ES-I3 (cell line): ENCODE results near the gene PSAP.

ENCODE experiments used
- H3K36me3 ChIP-seq: 2 replicates; pipeline ENCODE4 v1.6.1; 2013; ENCODE audit warnings: mild to moderate bottlenecking, low read length, control low read depth, moderate library complexity; ENCODE audit not compliant: insufficient read depth
- H3K4me1 ChIP-seq: 2 replicates; pipeline ENCODE4 v1.6.1; 2013; ENCODE audit warnings: mild to moderate bottlenecking, control low read depth, low read length; ENCODE audit not compliant: insufficient read depth
- H3K9ac ChIP-seq: 2 replicates; pipeline ENCODE4 v1.6.1; 2013; ENCODE audit warnings: low read depth, mild to moderate bottlenecking, low read length, moderate library complexity
- H3K9me3 ChIP-seq: 2 replicates; pipeline ENCODE4 v1.6.1; 2013; ENCODE audit warnings: mild to moderate bottlenecking, low read length, moderate library complexity; ENCODE audit not compliant: control insufficient read depth, insufficient read depth

The PSAP gene

DNA sequence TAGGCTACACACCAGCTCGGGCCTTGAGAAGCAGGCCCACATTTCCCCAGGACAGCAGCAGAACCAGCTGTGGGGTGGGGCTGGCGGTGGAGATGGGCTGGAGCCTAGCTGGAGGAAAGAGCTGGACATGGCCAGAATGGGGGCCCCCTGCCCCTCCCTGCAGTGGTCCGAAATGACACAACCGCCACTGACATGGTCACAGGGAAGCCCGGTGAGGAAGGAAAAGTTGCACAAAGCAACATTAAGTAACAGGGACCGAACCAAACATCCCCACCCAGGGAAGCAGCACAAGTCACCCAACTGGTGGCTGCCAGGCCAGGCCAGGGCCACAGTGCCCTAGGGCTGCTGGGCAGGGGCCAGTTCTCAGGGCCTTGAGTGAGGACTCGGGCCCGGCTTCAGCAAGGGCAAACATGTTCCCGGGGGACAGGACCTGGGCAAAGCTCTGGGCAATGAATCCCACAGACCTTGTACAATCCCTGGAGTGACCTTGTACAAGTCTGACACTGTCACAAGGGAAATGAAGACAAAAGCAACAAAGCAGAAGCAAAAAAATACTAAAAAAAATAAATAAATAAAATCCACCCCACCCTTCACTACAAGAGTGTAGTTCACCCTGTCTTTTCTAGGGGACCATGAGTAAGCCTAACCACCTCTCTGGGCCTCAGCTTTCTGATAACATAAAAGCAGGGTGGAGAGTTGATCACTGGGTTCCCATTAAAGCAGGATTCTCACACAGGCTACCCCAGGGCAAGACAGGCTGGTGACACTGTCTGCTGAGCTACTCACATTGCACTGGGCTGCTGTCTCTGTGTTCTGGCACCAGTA, 33.0 kb downstream of the PSAP start:
- Histone ChIP-seq H3K9me3 (no peaks in the 10 kb centered on the region), H3K36me3 (peaks cover 41% of the 10 kb centered on the region), H3K4me1 (no peaks in the 10 kb centered on the region), H3K9ac (no peak overlapping the region)

DNA sequence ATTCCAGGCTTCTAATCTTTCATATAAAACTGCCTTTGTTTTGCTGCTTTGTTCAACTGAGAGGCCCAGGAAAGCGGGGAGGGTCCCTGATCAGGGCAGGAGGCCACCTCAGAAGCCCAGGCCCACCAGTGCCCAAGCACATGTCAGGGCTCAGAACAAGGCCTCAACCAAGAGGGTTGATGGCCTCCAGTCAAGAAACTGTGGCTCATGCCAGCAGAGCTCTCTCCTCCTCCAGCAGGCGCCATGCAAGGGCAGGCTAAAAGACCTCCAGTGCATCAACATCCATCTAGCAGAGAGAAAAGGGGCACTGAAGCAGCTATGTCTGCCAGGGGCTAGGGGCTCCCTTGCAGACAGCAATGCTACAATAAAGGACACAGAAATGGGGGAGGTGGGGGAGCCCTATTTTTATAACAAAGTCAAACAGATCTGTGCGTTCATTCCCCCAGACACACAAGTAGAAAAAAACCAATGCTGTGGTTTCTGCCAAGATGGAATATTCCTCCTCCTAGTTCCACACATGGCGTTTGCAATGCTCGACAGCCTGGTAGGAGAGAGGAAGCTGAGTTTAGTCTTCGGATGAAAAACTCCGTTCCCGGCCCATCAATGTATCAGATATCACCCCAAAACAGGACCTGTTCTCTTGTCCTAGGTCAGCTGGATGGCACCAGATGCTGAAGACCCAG, 34.0 kb downstream of the PSAP start:
- H3K9ac ChIP-seq: no peak overlapping the region
- no peaks in the 10 kb centered on the region for H3K9me3 ChIP-seq
- no peaks in the 10 kb centered on the region for H3K4me1 ChIP-seq
- peaks cover 37% of the 10 kb centered on the region for H3K36me3 ChIP-seq

DNA sequence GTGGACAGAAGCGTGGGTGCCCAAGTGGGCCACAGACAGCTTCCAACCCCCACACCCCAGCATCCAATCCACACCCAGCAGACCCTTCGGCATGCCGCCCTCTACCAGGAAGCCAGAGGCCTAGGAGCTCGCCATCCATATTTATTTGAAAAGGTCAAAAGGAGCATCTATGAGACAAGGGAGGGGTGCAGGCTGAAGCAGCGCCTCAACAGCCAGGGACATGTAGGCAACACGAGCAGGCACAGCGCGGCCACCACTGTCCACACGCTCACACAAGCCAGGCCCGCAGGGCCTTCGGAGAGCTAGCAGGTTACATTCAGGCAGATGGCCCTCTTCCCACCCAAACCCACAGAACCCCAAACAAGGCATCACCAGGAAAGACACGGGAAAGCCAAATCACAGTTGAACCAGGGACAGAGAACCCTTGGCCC, 34.6 kb downstream of the PSAP start:
- Histone ChIP-seq H3K36me3 (peaks cover 33% of the 10 kb centered on the region), H3K4me1 (no peaks in the 10 kb centered on the region), H3K9ac (no peak overlapping the region), H3K9me3 (no peaks in the 10 kb centered on the region)

DNA sequence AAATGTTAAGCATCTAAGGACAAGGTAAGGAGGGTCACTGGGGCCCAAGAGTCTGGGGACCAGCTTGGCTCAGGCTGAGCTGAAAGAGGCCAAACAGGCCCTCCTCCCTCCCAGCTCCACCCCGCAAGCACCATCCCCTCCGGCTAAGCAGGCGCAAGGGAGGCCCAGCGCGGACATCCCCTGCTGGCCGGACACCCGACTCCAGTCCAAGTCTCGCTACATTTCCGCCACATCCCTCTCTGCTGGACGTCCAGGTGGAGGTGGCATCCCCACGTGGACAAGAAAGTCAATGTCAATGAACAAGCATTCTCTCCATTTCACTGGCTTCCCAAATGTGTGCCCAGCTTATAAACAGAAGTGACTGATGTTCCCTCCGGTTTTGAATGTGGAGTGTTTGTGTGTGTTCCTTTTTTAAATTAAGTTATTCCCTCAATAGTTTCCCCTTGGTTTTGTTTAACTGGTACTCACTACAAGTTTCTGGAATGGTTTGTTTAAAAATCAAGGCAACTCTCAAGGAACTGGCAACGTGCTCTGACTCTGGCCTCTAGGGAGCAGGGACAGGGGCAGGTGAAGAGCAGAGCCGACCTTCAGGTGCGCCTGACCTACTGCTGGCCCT, 35.4 kb downstream of the PSAP start:
- peaks cover 25% of the 10 kb centered on the region for H3K36me3 ChIP-seq
- no peaks in the 10 kb centered on the region for H3K4me1 ChIP-seq
- H3K9me3 ChIP-seq: no peaks in the 10 kb centered on the region
- no peak overlapping the region for H3K9ac ChIP-seq

DNA sequence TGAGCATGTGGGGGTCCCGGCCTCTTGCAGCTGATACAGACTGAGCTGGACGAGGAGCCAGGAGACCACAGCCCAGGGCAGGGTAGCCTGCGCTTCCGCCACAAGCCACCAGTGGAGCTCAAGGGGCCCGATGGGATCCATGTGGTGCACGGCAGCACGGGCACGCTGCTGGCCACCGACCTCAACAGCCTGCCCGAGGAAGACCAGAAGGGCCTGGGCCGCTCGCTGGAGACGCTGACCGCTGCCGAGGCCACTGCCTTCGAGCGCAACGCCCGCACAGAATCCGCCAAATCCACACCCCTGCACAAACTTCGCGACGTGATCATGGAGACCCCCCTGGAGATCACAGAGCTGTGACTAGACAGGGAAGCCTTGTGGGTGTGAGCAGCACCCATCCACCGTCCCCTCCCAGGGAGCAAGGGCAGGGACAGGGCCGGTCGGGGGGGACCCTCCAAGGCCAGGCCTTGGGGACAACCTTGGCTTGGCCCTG, 36.1 kb downstream of the PSAP start:
- no peaks in the 10 kb centered on the region for H3K4me1 ChIP-seq
- H3K9ac ChIP-seq: no peak overlapping the region
- no peaks in the 10 kb centered on the region for H3K9me3 ChIP-seq
- peaks cover 20% of the 10 kb centered on the region for H3K36me3 ChIP-seq

DNA sequence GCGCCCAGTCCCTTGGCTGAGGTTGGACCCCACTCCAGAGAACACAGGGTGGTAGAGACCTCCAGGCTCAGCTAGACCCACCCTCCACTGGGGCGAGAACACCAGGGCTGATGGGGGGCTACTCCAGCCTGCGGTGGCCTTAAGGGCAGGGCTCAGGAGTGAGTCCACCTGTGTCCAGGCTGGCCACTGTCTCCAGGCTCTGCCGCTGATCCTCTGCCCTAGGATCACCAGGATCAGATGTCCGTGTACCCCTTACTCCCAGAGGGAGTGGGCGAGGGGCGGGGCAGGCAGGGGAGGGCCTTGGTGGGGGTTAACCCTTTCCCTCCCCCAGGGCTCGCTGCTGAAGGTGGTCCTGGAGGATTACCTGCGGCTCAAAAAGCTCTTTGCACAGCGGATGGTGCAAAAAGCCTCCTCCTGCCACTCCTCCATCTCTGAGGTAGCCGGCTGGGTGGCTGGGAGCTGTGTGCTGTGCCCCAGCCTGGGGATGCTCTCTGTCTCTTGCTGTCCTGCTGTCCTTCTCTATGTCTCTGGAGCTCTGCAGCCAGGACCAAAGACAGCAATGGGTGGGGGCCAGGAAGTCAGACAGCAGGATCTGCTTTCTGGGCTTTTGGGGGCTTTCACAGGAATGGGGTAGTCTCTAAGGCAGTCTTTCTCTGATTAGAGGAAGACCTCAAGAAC, 38.0 kb downstream of the PSAP start:
- peaks cover 12% of the 10 kb centered on the region for H3K36me3 ChIP-seq
- no peak overlapping the region for H3K9ac ChIP-seq
- H3K9me3 ChIP-seq: no peaks in the 10 kb centered on the region
- no peaks in the 10 kb centered on the region for H3K4me1 ChIP-seq

DNA sequence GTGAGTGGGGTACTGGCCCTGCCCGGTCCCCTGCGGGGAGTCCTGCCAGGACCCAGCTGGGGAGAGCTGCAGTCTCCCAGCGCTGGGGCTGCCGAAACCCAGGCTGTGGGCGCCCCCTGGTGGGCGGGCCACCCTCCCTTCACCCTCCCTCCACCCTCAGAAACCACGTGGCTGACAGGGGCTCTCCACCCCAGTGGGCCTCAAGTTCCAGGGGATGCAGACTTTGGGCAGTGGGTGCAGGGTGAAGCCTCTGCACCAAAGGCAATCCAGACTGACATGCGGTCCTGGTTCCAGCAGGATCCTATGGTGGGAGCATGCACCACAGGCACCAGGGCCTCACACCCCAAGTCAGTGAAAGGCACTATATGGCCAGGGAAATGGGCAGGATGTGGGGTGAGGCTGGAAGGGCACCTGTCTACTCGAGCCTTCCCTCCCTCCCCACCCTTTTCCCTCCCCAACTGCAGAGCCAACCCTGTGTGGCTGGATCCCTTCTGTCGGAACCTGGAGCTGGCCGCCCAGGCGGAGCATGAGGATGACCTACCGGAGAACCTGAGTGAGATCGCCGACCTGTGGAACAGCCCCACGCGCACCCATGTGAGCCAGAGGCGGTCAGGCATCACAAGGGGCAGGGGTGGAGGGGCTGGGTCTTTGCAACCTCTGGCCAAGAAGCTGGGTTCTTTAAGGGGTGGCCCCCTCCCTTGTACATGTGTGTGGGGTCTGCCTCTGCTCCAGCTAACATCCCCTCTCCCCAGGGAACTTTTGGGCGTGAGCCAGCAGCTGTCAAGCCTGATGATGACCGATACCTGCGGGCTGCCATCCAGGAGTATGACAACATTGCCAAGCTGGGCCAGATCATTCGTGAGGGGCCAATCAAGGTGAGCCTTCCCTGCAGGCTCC, 38.8 kb downstream of the PSAP start:
- Histone ChIP-seq H3K36me3 (peaks cover 5% of the 10 kb centered on the region; the same call in 1 of the 2 replicates), H3K4me1 (no peaks in the 10 kb centered on the region), H3K9ac (no peak overlapping the region), H3K9me3 (no peaks in the 10 kb centered on the region)

DNA sequence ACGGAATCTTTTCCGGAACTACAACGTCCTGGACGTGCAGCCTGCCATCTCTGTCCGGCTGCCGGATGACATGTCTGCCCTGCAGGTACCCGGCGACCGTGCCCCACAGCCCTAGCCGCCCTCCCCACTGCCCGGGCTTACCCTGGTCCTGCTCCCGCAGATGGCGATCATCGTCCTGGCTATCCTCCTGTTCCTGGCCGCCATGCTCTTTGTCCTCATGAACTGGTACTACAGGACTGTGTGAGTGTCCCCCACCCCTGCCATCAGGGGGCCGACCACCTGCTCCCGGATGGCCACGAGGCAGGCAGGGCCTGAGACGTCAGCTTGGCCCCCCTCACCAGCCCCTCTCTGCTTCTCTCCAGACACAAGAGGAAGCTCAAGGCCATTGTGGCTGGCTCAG, 39.7 kb downstream of the PSAP start:
- H3K9me3 ChIP-seq: no peaks in the 10 kb centered on the region
- H3K36me3 ChIP-seq: peaks cover 4% of the 10 kb centered on the region; the same call in 1 of the 2 replicates
- no peaks in the 10 kb centered on the region for H3K4me1 ChIP-seq
- no peak overlapping the region for H3K9ac ChIP-seq

DNA sequence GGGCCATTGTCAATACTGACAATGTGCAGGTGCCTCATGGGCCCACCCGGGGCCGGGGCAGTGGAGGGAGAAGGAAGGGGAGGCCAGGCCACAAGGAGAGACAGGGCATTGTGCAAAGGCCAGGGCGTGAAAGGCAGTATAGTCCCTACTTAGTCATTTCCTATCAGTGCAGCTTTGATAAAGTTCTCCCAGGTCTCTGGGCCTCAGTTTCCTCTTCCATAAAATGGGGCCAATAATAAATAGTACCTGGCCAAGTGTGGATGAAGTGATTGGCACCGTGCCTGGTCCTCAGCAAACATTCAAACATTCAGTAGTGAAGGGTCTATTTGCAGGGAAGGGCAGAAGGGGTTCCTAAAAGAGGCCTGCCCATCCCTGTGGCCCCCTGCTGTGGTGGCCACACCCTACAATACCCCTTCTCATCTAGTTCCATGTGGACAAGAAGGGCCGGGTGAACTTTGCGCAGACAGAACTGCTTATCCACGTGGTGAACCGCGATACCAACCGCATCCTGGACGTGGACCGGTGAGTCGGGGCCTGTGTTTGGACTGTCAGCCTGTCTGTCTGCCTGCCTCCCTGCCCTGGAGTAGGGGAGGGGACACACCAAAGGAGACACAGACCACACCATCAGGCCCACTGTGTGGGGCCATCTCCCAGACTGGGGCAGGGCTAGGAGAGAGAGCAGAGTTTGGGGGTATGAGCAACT, 40.9 kb downstream of the PSAP start:
- no peaks in the 10 kb centered on the region; the same call in 1 of the 2 replicates for H3K36me3 ChIP-seq
- no peaks in the 10 kb centered on the region for H3K9me3 ChIP-seq
- no peak overlapping the region for H3K9ac ChIP-seq
- no peaks in the 10 kb centered on the region; the same call in 1 of the 2 replicates for H3K4me1 ChIP-seq

DNA sequence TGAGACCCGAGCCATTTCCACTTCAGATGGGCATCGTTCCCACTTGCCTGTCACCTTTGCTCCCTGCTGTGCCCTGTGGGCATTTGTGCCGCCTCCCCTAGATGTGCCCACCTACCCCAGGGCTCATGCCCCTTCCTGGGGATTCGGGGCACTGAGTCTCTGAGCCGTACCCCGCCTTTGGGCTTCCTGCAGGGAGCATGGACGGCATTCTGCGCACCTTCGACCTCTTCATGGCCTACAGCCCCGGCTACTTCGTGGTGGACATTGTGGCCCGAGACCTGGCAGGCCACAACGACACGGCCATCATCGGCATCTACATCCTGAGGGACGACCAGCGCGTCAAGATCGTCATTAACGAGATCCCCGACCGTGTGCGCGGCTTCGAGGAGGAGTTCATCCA, 41.4 kb downstream of the PSAP start:
- H3K9me3 ChIP-seq: no peaks in the 10 kb centered on the region
- no peak overlapping the region for H3K9ac ChIP-seq
- no peaks in the 10 kb centered on the region; the same call in 1 of the 2 replicates for H3K4me1 ChIP-seq
- H3K36me3 ChIP-seq: no peaks in the 10 kb centered on the region; the same call in 1 of the 2 replicates

DNA sequence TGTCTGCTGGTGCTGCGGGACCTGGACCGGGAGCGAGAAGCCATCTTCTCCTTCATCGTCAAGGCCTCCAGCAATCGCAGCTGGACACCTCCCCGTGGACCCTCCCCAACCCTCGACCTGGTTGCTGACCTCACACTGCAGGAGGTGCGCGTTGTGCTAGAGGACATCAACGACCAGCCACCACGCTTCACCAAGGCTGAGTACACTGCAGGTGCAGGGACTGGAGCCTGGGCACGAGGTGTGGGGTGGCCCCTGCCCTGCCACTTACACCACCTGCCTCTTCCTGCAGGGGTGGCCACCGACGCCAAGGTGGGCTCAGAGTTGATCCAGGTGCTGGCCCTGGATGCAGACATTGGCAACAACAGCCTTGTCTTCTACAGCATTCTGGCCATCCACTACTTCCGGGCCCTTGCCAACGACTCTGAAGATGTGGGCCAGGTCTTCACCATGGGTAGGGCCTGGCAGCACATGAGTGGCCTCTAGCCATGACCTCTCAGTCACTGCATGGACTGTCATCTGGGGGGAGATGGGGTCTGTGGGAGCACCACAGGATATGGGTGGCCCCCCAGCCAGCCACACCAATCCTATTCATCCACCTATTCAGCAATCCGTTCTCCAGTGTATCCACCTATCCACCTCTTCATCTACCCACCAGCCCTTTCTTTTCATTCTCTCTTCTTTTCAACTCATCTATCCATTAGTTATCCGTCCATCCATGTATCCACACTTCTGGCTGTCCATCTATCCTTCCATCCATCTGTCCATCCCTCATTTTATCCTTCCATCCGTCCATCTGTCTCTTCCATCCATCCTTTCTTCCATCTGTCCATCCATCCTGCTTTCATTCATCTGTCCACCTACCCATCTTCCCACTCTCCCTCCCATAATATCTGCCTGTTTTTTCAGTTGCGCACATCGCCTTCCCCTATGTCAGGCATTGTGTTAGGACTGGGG, 43.2 kb downstream of the PSAP start:
- Histone ChIP-seq H3K9ac (no peak overlapping the region), H3K9me3 (no peaks in the 10 kb centered on the region), H3K4me1 (no peaks in the 10 kb centered on the region; the same call in 1 of the 2 replicates), H3K36me3 (no peaks in the 10 kb centered on the region)
